OCI-LY1 (cell line): Measurements from ENCODE around the gene RGS1.

Experiments
- H2AFZ ChIP-seq: fragments of 200-600 bp; sonication (generic), shearing (Covaris generic); 2 replicates; pipeline ENCODE4 v1.6.0; 2014; ENCODE audit warnings: antibody characterized with exemption, mild to moderate bottlenecking, low read length
- H3F3A ChIP-seq: fragments of 200-600 bp; sonication (generic), shearing (Covaris generic); 2 replicates; pipeline ENCODE4 v1.6.0; 2014; ENCODE audit warnings: mild to moderate bottlenecking, antibody characterized with exemption, low read length, moderate library complexity; ENCODE audit not compliant: insufficient read depth
- H3K27ac ChIP-seq: fragments of 200-600 bp; sonication (generic); 2 replicates; pipeline ENCODE4 v1.5.1; 2014; ENCODE audit warnings: low read length, mixed run types, mild to moderate bottlenecking, low read depth; ENCODE audit not compliant: poor library complexity, severe bottlenecking
- H3K27me3 ChIP-seq: fragments of 200-600 bp; sonication (generic); 2 replicates; pipeline ENCODE4 v1.6.0; 2014; ENCODE audit warnings: antibody characterized with exemption, mild to moderate bottlenecking, low read length, moderate library complexity; ENCODE audit not compliant: insufficient read depth
- H3K36me3 ChIP-seq: fragments of 200-600 bp; sonication (generic); 2 replicates; pipeline ENCODE4 v1.6.1; 2014; ENCODE audit warnings: mild to moderate bottlenecking, antibody characterized with exemption, low read length, moderate library complexity, mixed read lengths; ENCODE audit not compliant: insufficient read depth
- H3K4me1 ChIP-seq: fragments of 200-600 bp; sonication (generic); 2 replicates; pipeline ENCODE4 v1.5.1; 2014; ENCODE audit warnings: mild to moderate bottlenecking, low read length, moderate library complexity; ENCODE audit not compliant: insufficient read depth, severe bottlenecking
- H3K4me2 ChIP-seq: fragments of 200-600 bp; sonication (generic), shearing (Covaris generic); 2 replicates; pipeline ENCODE4 v1.6.1; 2014; ENCODE audit warnings: low read length
- H3K4me3 ChIP-seq: fragments of 200-600 bp; sonication (generic); 2 replicates; pipeline ENCODE4 v1.5.1; 2014; ENCODE audit warnings: low read length, low read depth, mild to moderate bottlenecking, mixed read lengths; ENCODE audit not compliant: poor library complexity, severe bottlenecking
- H3K79me2 ChIP-seq: fragments of 200-600 bp; shearing (Covaris generic); 2 replicates; pipeline ENCODE4 v1.6.1; 2016; ENCODE audit warnings: mixed run types, low read length, mixed read lengths; ENCODE audit not compliant: insufficient read depth
- H3K9ac ChIP-seq: fragments of 200-600 bp; sonication (generic), shearing (Covaris generic); 2 replicates; pipeline ENCODE4 v1.6.1; 2014; ENCODE audit warnings: mild to moderate bottlenecking, low read length, mixed read lengths
- H3K9me2 ChIP-seq: fragments of 200-600 bp; sonication (generic), shearing (Covaris generic); 2 replicates; pipeline ENCODE4 v1.6.1; 2014; ENCODE audit warnings: low read depth, mild to moderate bottlenecking, low read length, mixed read lengths
- H3K9me3 ChIP-seq: fragments of 200-600 bp; shearing (Covaris generic); 2 replicates; pipeline ENCODE4 v1.6.1; 2014; ENCODE audit warnings: low read length, mixed read lengths
- H4K20me1 ChIP-seq: fragments of 200-600 bp; sonication (generic), shearing (Covaris generic); 2 replicates; pipeline ENCODE4 v1.6.0; 2016; ENCODE audit warnings: mild to moderate bottlenecking, low read length; ENCODE audit not compliant: insufficient read depth
- CTCF ChIP-seq: fragments of 200-600 bp; sonication (generic), shearing (Covaris generic); IDR thresholded peaks from 2 replicates; pipeline ENCODE4 v1.5.1; 2017; ENCODE audit warnings: mild to moderate bottlenecking, antibody characterized with exemption, low read length, moderate library complexity, mixed read lengths
- EZH2 ChIP-seq: fragments of 200-600 bp; sonication (generic), shearing (Covaris generic); IDR thresholded peaks from 2 replicates; pipeline ENCODE4 v1.8.0; 2017; ENCODE audit warnings: borderline replicate concordance, mixed run types, mild to moderate bottlenecking, antibody characterized with exemption, low read length, moderate library complexity, mixed read lengths

The RGS1 gene

GRCh38 chr1:192584866-192585265 lies 9.3 kb downstream of the RGS1 start:
- Histone ChIP-seq H3K27ac (no peak overlapping the region), H3K36me3 (no peaks in the 10 kb centered on the region), H3K27me3 (no peaks in the 10 kb centered on the region), H3F3A (no peaks in the 10 kb centered on the region), H2AFZ (no peak overlapping the region), H3K4me2 (no peak overlapping the region), H3K79me2 (no peaks in the 10 kb centered on the region), H3K4me1 (no peaks in the 10 kb centered on the region), H4K20me1 (no peaks in the 10 kb centered on the region), H3K4me3 (no peak overlapping the region), H3K9me2 (no peaks in the 10 kb centered on the region), H3K9ac (no peak overlapping the region), H3K9me3 (no peaks in the 10 kb centered on the region)
- TF ChIP-seq CTCF (no peak), EZH2 (no peak)

- no peak overlapping the region for H3K4me3 ChIP-seq
- no peaks in the 10 kb centered on the region for H3K79me2 ChIP-seq
- no peak overlapping the region for H3K4me2 ChIP-seq
- no peaks in the 10 kb centered on the region for H3K36me3 ChIP-seq
- H3K9me2 ChIP-seq, result no peaks in the 10 kb centered on the region
- no peak overlapping the region for H2AFZ ChIP-seq
- H4K20me1 ChIP-seq, result no peaks in the 10 kb centered on the region
- TF ChIP-seq EZH2 (no peak), CTCF (no peak)
- H3K27me3 ChIP-seq, result no peaks in the 10 kb centered on the region
- no peaks in the 10 kb centered on the region for H3F3A ChIP-seq
- H3K27ac ChIP-seq, result no peak overlapping the region
- no peaks in the 10 kb centered on the region for H3K9me3 ChIP-seq
- no peak overlapping the region for H3K9ac ChIP-seq
- H3K4me1 ChIP-seq, result no peaks in the 10 kb centered on the region
These were observed 12.1 kb downstream of the RGS1 start for GRCh38 chr1:192587386-192588266.

GRCh38 chr1:192588546-192588945 lies 13.0 kb downstream of the RGS1 start:
- H3K27ac ChIP-seq, result no peak overlapping the region
- no peaks in the 10 kb centered on the region for H3K36me3 ChIP-seq
- no peaks in the 10 kb centered on the region for H3K9me3 ChIP-seq
- no peak overlapping the region for H3K9ac ChIP-seq
- TF ChIP-seq CTCF (no peak), EZH2 (no peak)
- H3F3A ChIP-seq, result no peaks in the 10 kb centered on the region
- H4K20me1 ChIP-seq, result no peaks in the 10 kb centered on the region
- H3K4me3 ChIP-seq, result no peak overlapping the region
- H3K9me2 ChIP-seq, result no peaks in the 10 kb centered on the region
- H3K4me2 ChIP-seq, result no peak overlapping the region
- no peaks in the 10 kb centered on the region for H3K4me1 ChIP-seq
- H3K79me2 ChIP-seq, result no peaks in the 10 kb centered on the region
- H3K27me3 ChIP-seq, result no peaks in the 10 kb centered on the region
- H2AFZ ChIP-seq, result no peak overlapping the region
